ENCODE results near the gene C1QL3.

C1QL3 gene

DNA sequence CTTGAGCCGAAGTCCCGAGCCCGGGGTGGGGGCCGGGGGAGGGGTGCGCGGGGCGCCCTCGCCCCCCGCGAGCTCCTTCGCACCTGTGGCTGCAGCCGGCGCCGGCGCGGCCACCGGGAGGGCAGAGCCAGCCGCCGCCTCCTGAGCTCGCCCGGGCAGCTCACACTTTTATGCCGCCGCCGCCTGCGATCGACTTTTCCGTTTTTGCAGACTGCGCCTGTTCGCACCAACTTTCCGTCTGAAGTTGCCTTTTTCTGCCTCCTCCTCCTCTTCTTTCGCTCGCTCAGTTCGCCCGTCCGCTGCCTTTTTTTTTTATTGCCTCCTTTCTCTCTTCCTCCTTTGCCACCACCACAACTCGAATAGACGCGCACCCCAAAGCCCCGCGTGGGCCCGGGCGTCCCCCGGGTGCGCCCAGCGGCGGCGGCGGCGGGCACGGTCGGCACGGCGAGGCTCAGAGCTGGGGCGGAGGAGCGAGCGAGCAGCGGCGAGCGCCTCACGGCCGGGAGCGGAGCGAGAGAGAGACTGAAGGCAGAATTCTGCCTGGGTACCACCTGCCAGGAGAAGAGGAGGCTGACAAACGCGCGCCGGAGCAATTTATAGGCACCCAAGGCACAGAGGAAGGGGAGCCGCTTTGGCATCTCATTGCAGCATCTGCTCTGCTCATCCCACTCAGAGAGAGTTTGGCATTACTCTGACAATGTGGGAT, at the start of gene C1QL3:
Gene C1QL3, minus strand, starts transcription at position 569 of the 706 bp plus-strand sequence. CDS start 814 bp downstream, outside the sequence.
- DNase-seq, result no peak

DNA sequence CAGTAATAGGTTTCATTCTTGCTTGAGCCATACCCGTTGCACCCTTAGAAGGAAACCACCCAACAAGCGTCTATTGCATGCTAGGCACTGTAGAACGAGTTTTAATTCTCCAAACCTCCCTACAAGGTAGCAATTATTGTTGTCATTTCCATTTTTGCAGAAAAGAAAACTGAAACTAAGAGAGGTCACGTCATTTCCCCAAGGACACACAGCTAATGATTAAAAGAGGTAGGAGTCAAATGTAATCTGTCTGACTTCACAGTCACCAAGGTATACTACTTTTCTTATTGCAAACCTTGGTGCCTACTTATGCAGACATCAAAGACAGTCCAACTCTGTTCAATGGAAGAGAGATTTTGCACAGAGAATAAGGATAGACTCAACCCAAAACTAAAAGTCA, 49.1 kb upstream of the C1QL3 start:
- no peak for DNase-seq

DNA sequence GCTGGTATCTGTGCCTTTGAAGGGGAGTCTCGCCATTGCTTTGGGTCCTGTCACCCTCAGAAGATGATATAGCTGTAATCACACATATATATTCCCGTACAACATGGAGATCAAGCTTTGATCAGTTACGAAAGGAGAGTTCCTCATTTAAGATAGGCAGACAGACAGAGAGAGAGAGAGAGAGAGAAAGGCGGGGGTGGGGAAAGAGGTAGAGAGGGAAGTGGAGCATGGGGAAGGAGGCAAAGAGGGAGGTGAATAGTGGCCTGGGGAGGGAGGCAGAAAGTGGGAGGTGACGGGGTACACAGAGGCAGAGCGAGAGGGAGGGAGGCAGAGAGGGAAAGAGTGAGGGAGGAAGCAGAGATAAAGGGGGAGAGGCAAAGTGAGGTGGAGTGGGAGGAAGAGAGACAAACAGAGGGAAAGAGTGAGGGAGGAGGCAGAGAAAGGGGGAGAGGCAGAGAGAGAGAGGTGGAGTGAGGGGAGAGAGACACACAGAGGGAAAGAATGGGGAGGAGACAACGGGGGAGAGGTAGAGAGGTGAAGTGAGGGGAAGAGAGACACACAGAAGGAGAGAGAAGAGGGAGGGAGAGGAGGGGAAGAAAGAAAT, 44.6 kb upstream of the C1QL3 start:
- no peak for DNase-seq

DNA sequence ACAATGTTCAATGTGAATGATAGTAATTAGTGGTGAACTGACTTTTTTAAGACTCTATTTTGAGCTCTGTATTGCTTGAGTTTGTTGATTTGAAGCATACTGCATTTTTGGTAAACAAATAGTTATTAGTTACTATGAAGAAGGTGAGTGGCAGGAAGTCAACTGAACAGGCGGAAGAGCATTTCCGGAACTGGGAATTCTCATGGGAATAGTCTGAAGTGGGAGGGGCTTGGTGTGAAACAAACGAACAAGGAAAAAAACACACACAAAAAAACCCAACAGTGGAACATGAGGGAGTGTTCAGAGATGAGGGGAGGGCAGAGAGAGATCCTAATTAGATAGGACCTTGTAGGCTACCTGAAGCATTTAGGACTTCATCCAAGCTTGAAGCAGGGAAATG, 43.9 kb upstream of the C1QL3 start:
- no peak for DNase-seq

DNA sequence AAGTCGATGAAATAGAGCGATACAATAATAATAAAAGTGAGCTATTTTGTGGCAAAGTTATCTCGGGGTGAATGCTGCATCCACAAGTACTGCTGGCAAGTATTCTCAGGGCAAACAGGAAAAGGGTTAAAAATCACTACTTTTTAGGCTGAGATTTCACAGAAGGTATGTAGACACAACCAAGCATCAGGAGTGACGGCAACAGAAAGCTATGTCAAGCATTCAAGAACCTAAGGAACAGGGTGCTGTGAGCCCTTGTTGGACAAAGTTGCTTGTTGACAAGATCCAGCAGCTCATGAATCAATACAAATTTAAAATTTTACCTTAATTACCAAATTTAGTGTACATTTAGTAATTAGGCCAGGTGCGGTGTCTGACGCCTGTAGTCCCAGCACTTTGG, 41.2 kb upstream of the C1QL3 start:
- DNase-seq, result no peak

DNA sequence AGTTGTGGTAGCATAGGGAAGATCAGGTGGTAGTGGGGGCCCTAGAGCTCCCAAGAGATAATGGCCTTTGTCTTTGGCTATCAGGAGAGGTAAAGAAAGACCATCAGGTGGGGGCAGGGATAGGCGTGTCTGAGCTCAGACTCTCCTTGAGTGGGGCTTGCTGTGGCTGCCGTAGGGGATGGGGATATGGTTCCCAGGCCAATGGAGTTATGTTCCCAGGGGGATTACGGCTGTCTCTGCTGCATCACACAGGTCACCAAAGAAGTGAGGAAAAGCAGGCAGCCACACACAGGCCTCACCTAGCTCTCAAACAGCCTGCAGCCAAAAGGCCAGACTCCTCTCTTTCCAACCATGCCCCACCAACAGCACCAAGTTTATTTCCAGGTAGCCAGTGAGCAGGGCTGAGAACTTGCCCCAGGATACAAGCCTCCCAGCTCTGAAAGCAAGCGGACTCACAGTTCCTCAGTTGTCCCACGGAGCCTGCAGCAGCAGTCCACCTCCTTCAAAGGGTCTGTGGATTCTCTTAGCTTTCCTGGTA, 37.6 kb upstream of the C1QL3 start:
- no peak for DNase-seq

DNA sequence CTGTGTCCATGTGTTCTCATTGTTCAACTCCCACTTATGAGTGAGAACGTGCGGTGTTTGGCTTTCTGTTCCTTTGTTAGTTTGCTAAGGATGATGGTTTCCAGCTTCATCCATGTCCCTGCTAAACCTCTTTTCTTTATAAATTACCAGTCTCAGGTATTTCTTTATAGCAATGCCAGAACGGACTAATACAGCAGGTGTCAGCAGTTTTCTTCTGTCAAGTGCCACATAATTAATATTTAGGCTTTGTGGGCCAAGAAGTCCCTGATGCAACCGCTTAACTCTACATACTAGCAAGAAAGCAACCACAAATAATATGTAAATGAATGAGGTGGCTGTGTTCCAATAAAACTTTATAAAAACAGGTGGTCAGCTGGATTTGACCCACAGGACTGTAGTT, 26.3 kb upstream of the C1QL3 start:
- DNase-seq, result no peak

DNA sequence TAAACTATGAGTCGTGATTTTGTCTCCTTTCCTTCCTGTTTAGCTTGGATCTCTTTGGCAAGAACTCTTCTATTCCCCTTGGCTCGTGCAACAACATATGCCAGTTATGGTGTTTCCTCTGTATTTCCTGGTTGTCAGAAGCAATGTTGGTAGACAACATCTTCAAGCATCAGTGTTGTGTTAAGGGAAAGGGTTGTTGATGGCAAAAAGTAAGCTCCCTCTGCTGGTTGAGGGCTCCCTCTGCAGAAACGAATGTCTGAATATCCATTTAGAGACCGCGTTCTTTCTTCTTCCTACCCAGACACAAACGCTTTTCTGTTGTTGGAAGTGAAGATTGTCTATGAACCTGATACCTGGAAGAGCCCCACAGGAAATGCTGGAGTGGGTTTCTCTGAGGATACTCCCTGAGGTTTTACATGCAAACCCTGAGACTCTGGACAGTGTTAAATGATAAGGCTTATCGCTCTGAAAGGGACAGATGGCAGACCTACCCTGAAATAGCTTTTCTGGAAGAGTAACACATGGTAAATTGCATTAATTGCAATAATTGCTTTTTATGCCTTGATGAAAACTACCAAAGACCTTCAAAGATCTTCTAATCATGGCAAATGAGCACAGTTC, 23.5 kb upstream of the C1QL3 start:
- peak; percentile 20 for DNase-seq

DNA sequence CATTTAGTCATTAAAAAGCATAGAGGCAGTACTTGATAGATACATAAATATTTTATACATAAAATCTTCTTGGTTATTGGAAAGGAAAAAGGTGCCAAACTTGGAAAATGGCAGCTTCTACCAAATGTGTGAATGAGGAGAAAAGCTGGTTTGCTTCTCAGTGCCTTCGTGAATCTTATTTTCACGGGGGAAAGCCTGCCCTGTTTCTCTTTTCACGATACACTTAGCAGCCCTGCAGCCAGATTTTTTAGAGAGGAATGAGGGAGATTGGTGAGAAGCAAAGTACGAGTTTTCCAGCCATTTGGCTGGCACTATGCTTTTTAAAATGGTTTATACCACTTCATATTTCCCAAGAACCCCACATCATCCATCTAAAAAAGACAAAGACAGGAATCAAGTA, 22.9 kb upstream of the C1QL3 start:
- DNase-seq, result no peak

DNA sequence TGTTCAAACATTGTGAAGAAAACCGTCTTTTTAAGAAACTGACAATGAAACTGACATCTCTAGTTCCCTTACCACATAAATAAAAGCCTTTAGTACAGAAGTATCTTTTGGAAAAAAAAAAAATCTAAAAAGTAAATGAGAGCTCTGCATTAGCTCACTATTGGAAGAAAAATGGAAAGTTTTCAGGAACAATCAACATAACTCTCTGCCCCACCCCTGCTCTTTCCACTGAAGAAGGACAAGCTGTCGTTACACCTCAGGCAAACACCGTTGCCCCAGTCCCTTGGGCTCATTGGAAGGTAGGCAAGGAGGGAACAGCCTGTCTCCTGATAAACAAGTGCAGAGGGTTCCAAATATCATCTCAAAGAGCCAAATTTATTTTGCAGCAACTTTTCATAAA, 22.4 kb upstream of the C1QL3 start:
- no peak for DNase-seq

DNA sequence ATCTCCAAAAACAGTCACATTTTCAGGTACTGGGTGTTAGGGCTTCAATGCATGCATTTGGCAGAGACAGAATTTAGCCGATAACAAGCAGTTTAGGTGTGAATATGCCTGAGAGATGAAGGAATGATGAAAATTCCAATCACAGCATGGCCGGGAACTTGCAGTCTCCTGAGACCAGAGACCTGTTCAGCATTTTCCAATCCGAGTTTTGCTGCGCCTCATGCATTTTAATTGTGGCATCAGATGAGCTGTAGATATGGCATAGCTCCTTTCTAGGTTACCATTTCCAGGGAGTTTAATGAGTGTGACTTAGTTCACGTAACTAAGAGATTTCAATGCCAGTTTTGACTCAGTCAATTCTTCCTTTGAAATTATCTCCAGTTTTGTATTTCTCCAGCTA, 14.5 kb upstream of the C1QL3 start:
- no peak for DNase-seq

DNA sequence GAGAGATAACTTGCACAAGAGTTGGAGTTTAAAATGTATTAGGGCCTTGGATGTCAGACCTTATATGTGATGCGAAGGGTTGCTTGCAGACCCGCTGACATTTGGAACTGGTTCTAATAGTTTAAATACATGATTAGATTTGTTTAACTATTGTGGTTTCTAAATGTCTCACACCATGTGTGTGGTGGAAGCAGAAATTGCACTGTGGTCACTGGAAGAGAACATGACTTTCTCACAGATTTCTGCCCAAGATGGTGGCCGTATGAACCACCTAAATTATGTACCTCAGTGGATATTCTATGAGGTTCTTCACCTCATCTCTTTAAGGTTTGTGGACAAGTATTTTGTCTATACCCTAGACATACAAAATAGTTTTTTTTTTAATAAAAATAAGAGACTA, 8.2 kb upstream of the C1QL3 start:
- no peak for DNase-seq

DNA sequence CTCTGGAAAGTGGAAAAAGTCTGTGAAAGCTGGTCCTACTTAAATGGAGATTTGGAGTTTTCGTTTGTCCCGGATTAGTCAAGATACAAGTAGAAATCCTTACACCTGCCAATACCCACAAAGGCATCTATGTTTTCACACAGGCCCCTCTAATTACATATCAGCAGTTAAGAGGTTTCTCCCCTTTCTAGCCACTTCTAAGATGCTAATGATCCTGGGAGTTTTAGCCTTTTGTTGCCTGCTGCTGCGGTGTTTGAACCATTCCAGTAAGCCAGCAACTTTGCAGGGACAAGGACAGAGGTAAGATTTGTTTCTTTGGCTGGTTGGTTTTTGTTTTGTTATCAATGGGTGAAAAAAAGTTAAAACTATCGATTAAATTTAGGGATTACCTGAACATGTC, 5.8 kb upstream of the C1QL3 start:
- DNase-seq, result no peak

DNA sequence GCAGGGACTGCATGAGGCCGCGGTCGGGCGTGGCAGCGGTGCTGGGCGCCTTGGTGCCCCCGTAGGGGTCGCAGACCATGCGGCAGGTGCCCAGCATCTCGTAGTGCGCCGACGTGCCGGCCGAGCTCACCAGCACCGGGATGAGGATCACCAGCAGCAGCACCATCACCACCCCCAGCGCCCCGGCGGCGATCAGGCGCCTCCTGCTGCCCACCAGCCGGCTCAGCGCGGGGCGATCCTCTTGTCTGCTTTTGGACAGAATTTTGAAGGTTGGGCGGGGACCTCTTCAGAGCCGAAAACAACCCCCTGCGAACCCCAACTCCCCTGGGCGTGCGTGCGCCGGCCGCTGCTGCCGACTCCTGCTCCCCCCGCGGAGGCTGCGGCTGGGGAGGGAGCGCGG, 779 bp downstream of the C1QL3 start:
- peak; percentile 2 for DNase-seq

DNA sequence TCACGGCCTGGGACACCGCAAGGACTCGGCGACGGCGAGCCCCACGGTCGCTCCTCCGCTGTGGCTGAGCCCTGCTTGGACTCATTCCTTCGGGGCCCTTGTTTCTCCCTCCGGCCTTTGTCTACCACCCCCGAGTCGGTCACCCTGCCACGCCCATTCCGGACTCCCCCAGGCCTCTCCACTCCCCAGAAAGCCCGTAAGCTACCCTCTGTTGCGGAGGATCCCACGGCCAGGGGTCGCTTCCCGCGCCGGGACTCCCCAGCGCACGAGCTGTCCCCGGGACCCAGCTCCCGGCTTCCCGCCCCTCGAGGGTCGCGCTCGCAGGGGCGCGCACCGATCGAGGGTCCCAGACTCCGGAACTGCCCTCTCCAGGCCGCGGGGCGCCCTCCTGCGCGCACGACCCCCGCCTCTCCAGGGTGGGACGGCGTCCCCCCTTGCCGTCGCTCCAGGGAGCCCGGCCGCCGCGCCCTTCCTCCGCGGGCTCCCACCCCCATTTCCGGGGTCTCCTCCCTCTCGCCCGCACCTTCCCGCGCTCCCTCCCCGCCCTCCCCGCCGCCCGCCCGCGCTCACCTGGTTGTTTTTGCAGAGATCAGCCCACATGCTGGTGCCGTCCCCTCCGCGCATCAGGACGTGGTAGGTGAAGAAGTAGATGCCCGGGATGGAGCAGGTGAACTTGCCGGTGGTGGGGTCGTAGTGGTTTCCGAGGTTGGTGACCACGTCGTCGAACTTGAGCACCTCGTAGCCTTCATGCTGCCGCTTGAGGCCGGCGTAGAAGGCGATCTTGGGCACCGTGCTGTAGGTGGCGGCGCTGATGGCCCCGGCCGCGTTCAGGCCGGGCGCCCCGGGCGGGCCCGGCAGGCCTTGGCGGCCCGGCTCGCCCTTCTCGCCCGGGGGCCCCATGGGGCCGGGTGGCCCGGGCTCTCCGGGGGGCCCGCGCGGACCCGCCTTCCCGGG, 1.5 kb downstream of the C1QL3 start:
- DNase-seq, result no peak

DNA sequence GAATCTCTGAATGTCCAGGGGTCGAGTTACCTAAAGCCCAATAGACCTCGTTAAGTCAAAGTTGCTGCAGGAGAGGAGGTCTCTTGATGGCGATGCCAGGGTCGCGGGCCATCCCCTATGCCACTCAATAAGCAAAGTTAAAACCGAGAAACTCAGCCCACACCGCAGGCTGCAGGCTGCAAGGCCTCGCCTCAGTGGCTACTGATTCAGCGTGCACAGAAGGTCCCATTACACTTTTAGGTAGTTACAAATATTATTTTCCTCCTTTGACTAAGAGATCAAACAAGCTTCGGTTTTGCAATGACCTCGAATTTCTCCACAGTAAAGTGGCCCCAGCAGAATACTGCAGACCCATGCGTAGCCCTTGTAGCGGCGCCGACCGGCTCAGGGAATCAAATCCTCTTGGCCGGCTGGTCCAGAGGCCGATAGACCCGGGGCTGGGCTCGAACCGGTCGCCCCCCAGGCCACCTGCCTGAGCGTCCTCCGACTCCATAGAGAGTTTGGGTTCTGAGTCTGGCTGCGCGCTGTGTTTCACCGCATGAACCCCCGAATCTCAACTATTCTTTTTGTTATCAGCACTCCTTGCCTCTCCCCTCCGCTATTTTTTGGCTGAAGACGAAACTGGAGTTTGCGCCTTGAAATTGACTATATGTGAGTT, 2.3 kb downstream of the C1QL3 start:
- no peak for DNase-seq

DNA sequence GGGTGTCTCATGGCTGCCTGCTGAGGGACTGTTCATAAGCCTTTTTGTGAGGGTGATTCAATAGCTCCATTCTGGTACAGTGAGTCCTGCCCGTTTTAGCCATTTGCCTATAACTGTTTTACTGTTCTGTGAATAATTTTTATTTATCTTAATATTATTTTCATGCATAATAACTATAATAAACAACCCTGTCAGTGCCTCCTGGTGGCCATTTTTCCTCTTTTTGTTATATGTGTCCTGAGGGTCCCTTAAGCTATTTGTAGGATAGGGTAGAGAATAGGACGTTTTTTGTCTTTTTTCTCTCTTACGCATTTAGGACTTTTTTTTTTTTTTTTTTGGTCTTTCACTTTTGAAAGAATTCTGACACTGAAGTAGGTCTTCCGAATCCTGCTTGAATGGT, 2.9 kb downstream of the C1QL3 start:
- DNase-seq, result no peak

DNA sequence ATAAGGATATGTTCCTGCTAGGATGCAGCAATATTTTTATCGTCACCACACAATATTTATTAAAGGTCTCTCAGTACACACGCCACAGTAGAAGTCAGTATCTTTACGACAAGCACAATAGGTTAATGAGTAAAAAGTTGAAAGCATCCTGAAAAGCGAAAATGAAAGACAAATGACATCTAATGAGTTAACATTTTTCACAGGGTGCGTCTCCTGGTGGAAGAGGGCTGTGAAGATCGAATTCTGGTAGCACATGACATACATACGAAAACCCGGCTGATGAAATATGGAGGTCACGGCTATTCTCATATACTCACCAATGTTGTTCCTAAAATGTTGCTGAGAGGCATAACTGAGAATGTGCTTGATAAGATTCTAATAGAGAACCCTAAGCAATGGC, 10.8 kb downstream of the C1QL3 start:
- no peak for DNase-seq

DNA sequence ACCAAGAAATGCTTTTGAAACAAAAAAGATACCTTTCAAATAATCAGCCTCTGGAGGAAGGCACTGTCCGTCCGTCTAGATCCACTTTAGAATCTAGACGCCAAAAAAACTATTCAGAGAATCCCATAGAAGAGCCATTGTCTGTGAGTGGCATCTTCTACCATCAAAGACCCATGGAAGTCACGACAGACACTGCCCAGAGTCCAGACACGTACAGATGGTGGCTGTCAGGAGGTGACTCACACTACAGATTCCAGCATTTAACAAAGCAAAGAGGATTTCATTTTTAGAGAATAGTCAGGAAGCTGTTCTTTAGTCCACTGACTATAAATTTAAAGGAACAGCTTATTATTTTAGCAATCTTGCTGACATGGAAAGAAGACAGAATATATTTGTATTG, 11.7 kb downstream of the C1QL3 start:
- no peak for DNase-seq

DNA sequence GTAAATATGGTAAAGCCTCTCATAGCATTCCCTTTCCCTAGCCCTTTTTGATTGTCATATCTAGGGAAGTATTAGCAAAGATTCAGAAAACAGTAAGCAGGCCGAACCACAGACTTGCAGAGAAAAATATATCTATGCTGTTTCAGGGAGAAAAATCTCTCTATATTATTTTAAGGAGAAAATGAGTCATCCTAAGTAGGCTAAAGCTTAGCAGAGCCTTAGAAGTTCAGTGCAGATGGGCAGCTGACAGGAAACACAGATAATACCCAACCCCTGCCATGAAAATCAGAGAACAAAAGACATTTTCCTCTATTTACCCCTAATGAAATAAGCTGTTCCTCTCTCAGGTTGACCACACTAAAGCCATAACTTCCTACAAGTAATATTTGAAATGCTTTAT, 16.5 kb downstream of the C1QL3 start:
- DNase-seq, result no peak

DNA sequence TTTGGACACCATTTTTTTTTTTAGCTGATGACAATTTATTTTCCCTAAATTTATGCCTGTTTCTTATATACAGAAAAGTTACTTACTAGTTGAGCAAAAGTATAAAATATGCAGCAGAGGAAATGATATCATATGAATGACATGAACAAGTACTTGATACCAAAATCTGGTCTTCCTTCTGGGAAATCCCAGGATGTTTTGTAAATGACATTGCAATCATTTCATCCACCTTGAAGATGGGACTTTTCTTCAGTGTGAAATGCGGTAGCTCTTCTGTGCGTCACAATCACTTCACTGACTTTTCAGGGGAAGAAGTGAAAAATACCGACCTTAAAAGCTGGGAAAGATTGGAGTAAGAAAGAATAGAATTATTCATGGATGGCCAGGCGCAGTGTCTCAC, 23.8 kb downstream of the C1QL3 start:
- no peak for DNase-seq

DNA sequence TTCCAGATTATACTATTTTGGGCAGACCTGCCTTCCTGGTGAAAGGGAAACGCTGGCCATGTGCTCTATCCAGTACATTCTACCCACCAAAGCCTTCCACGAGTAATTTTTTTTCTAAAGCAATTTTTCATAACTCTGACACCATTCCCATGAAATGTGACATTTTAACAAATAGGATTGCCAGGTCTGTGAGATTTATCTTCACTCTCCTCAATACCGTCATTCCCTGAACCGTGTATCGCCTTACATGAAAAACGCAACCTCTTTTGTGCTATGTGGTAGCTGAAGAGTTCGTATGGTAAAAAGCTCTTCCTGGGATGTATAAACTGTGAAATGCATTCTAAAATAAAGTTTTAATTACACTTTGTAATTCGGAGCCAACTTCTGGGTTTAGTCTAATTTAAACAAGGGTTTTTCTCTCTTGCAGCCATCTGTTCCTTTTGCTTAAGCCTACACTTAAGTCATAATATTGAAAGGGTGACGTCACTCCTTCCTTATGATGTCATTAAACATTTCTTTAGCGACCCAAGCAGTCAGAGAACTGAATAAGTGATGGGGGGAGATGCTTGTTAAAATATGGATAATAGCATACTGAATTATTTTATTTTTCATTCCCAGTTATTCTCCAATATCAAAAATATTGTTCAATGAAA, 27.7 kb downstream of the C1QL3 start:
- DNase-seq, result no peak
